Measurements from ENCODE around the gene SLC4A3. TPM values are rescaled to one million over a fixed set of nuclear protein-coding genes. Genes with fewer than 3 reads are reported as not detected.

The SLC4A3 gene
- total and polyA plus RNA-seq, 12 donors: 197 to 671 (median 370) TPM

DNA sequence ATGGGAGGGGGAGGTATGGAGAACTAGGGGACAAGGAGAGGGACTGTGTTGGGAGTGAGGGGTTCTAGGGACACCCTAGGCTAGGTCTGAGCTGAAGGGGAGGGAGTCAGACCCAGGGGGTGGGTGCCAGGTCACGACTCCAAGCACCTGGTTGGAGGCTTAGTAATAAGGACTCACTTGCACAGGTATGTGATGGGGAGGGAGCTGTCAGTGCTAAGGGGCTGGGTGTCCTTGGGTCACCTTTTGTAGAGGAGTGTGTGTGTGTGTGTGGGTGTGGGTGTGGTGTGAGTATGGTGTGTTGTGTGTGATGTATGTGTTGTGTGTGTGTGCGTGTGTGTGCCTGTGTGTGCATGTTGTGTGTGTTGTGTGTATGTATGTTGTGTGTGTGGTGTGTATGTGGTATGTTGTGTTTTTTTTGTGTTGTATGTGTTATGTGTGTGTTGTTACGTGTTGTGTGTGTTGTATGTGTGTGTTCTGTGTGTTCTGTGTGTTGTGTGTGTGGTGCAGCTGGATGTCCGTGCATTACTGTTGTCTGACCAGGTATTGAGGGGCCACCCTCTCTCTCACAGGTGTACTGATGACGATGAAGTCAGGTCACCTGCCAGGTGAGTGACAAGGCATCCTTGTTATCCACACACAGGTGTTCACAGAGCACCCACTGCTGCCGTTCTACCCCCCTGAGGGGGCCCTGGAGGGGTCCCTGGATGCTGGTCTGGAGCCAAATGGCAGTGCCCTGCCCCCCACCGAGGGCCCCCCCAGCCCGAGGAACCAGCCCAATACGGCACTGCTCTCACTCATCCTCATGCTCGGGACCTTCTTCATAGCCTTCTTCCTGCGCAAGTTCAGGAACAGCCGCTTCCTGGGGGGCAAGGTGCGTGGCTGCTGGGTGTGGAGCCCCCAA lies 9.8 kb downstream of the SLC4A3 start:
- Histone ChIP-seq H3K9me3 (no peaks in the 10 kb centered on the region), H3K36me3 (peaks cover 0 to 41% (median 0%) of the 10 kb centered on the region in 9 donors), H3K27me3 (no peaks in the 10 kb centered on the region), H3K4me3 (no peak overlapping the region), H3K4me1 (peaks cover 8 to 99% (median 31%) of the 10 kb centered on the region in 9 donors), H3K27ac (peak overlapping the region in 8 of 10 donors; percentile 5 to 99 (median 69))
- intact Hi-C loops (cut with DNase I): loop anchor here in 1 of 10 donors (10.0 kb wide), 1 partner anchor 72 kb away; no protein-coding TSS in a partner anchor
- ATAC-seq: no peak
- WGBS, 2 donors: 64 to 65% methylated on average over 13 of the region's 13 CpGs
- peak in 1 of 2 donors; percentile 2 for DNase-seq
- TF ChIP-seq CTCF (IDR thresholded peaks at IDR 0.05): no peak

GRCh38 chr2:219637842-219638185 lies 10.4 kb downstream of the SLC4A3 start:
- Histone ChIP-seq H3K4me1 (peaks cover 10 to 98% (median 35%) of the 10 kb centered on the region in 9 donors), H3K36me3 (peaks cover 0 to 41% (median 0%) of the 10 kb centered on the region in 9 donors), H3K27ac (peak overlapping the region in 8 of 10 donors; percentile 5 to 99 (median 69)), H3K27me3 (no peaks in the 10 kb centered on the region), H3K9me3 (no peaks in the 10 kb centered on the region), H3K4me3 (no peak overlapping the region)
- 64 to 68% methylated on average over 9 of the region's 9 CpGs for WGBS, 2 donors
- no peak for ATAC-seq
- DNase-seq: no peak
- intact Hi-C loops (cut with DNase I): loop anchor here in 1 of 10 donors (10.0 kb wide), 1 partner anchor 73 kb away; no protein-coding TSS in a partner anchor
- TF ChIP-seq CTCF (IDR thresholded peaks at IDR 0.05): no peak

GRCh38 chr2:219638217-219638947 lies 11.0 kb downstream of the SLC4A3 start:
- WGBS, 2 donors: 62 to 65% methylated on average over 17 of the region's 17 CpGs
- DNase-seq: peak in 1 of 2 donors; percentile 12
- no peak overlapping the region for H3K4me3 ChIP-seq
- peak in 5 of 9 donors; percentile 9 to 30 (median 20) for TF ChIP-seq CTCF (IDR thresholded peaks at IDR 0.05)
- no peak for ATAC-seq
- H3K27me3 ChIP-seq: no peaks in the 10 kb centered on the region
- H3K36me3 ChIP-seq: peaks cover 0 to 36% (median 0%) of the 10 kb centered on the region in 9 donors
- H3K9me3 ChIP-seq: no peaks in the 10 kb centered on the region
- H3K4me1 ChIP-seq: peaks cover 15 to 98% (median 37%) of the 10 kb centered on the region in 9 donors
- intact Hi-C loops (cut with DNase I): loop anchor here in 1 of 10 donors (10.0 kb wide), 1 partner anchor 74 kb away; no protein-coding TSS in a partner anchor
- H3K27ac ChIP-seq: peak overlapping the region in 8 of 10 donors; percentile 31 to 99 (median 69)
